Astrocyte (in vitro differentiated cells and primary cell): ENCODE data around the gene TBCEL.

ENCODE experiments used
- CTCF ChIP-seq: IDR thresholded peaks from 2 replicates; pipeline ENCODE4 v1.5.1; 2011; ENCODE audit warnings: low read depth, mild to moderate bottlenecking, inconsistent platforms, low read length, moderate library complexity; ENCODE audit not compliant: insufficient read depth
- EZH2 ChIP-seq: IDR thresholded peaks from 2 replicates; pipeline ENCODE4 v1.6.1; 2012; ENCODE audit warnings: mild to moderate bottlenecking, low read length, inconsistent platforms; ENCODE audit not compliant: insufficient read depth

- no peak for TF ChIP-seq EZH2
- no peak for TF ChIP-seq CTCF
Observed at GRCh38 chr11:121123496-121124069, 99.7 kb downstream of the TBCEL start.
